Esophagus mucosa (tissue), 1 donor: Measurements from ENCODE around the gene OR1E2. TPM values are rescaled to one million over a fixed set of nuclear protein-coding genes. Genes with fewer than 3 reads are reported as not detected.
"Not testable (repeated sequence)": the region's sequence is repeated elsewhere in the genome, so short reads cannot be mapped to it uniquely, and the experiment has no call there.

ENCODE experiments used
- ATAC-seq: fragments of 200-7000 bp; cut with Tn5 transposase; one replicate; pipeline ENCODE4 v1.9.1; 2020
- total RNA-seq: library from RNA; stranded (reverse); gene quantifications from one replicate; pipeline ENCODE4 v1.2.4, GENCODE V29; 2023
- donor health status: DM: yes; HTN: yes; CAD: no.

Gene OR1E2
- total RNA-seq, 1 donor from 2014 or later = not detected

DNA sequence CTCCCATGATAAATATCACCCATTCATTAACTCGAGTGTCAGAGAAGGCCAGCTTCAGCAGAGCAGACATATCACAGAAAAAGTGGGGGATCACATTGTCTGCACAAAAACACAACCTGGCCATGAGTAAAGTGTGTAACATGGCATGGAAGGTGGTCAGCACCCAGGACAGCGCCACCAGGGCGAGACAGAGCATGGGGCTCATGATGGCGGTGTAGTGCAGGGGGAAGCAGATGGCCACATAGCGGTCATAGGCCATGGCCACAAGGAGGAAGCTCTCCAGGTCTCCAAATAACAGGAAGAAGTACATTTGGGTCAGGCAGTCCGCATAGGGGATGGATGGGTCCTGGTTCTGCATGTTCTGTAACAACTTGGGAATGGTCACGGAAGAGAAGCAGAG, 35.8 kb downstream of the OR1E2 start:
- ATAC-seq = not testable (repeated sequence)

DNA sequence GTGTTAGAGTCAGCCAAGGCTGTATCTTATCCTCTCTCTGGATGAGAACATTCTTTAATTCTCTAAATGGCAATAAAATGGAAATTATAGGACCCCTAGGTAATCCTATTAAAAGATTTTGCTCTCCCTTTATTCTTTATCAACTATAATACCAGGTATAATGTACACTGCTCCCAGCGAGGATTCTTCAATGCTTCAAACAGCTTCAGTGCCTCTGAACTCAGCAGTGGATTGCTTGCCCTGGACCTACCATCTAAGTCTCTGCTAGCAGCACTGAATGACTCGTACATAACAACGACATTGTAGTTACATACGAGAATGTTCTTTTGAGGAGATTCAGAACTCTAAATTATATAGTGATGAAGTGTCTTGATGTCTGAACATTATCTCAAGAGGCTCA, 43.9 kb downstream of the OR1E2 start:
- no peak for ATAC-seq

DNA sequence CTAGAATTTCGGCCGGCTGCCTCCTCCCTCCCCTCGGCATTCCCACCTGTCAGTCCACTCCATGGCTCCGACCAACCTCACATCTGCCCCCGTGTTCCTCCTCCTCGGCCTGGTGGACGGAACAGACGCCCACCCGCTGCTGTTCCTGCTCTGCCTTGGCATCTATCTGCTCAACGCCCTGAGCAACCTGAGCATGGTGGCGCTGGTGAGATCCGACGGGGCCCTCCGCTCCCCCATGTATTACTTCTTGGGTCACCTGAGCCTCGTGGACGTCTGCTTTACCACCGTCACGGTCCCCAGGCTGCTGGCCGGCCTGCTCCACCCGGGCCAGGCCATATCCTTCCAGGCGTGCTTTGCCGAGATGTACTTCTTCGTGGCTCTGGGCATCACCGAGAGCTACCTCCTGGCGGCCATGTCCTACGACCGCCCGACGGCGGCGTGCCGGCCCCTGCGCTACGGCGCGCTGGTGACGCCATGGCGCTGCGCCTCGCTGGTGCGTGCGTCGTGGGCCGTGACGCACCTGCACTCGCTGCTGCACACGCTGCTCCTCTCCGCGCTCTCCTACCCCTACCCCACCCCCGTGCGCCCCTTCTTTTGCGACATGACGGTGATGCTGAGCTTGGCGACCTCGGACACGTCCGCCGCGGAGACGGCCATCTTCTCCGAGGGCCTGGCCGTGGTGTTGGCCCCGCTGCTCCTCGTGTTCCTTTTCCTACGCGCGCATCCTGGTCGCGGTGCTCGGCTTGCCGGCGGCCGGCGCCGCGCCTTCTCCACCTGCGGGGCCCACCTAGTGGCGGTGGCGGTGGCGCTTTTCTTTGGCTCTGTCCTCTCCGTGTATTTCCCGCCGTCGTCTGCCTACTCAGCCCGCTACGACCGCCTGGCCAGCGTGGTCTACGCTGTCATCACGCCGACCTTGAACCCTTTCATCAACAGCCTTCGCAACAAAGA, 47.5 kb downstream of the OR1E2 start, which contains the start of gene OR3A2:
Gene OR3A2, minus strand, starts transcription at position 440 of the 948 bp plus-strand sequence.
- ATAC-seq = no peak

Other genes starting within 250 kb of the OR1E2 start
- not detected for gene OR1A2, start 236.3 kb downstream of the OR1E2 start, total RNA-seq
- not detected for gene OR1A1, start 226.2 kb downstream of the OR1E2 start, total RNA-seq
- not detected for gene OR3A1, start 135.5 kb downstream of the OR1E2 start, total RNA-seq
- not detected for gene OR3A2, start 47.5 kb downstream of the OR1E2 start, total RNA-seq
- not detected for gene OR1E1, start 35.4 kb downstream of the OR1E2 start, total RNA-seq
- not detected for gene OR3A3, start 22.5 kb downstream of the OR1E2 start, total RNA-seq
- not detected for gene SPATA22, start 38.0 kb upstream of the OR1E2 start, total RNA-seq
- gene ASPA, start 42.2 kb upstream of the OR1E2 start, total RNA-seq = 0.56 TPM
- gene TRPV3, start 124.0 kb upstream of the OR1E2 start, total RNA-seq = 1.3 TPM
- gene TRPV1, start 175.6 kb upstream of the OR1E2 start, total RNA-seq = 0.96 TPM
- 11.2 TPM for gene SHPK, start 202.4 kb upstream of the OR1E2 start, total RNA-seq
- 4.9 TPM for gene CTNS, start 202.9 kb upstream of the OR1E2 start, total RNA-seq
- gene TAX1BP3, start 234.7 kb upstream of the OR1E2 start, total RNA-seq = 209 TPM
- 35.0 TPM for gene EMC6, start 235.0 kb upstream of the OR1E2 start, total RNA-seq